OCI-LY1 (cell line): ENCODE data around the gene BAG5.
A peak's percentile ranks its signal among the peaks of the same experiment; 100 is the strongest.

ENCODE experiments used
- H2AFZ ChIP-seq: fragments of 200-600 bp; sonication (generic), shearing (Covaris generic); 2 replicates; pipeline ENCODE4 v1.6.0; 2014; ENCODE audit warnings: antibody characterized with exemption, mild to moderate bottlenecking, low read length
- H3F3A ChIP-seq: fragments of 200-600 bp; sonication (generic), shearing (Covaris generic); 2 replicates; pipeline ENCODE4 v1.6.0; 2014; ENCODE audit warnings: mild to moderate bottlenecking, antibody characterized with exemption, low read length, moderate library complexity; ENCODE audit not compliant: insufficient read depth
- H3K27ac ChIP-seq: fragments of 200-600 bp; sonication (generic); 2 replicates; pipeline ENCODE4 v1.5.1; 2014; ENCODE audit warnings: low read length, mixed run types, mild to moderate bottlenecking, low read depth; ENCODE audit not compliant: poor library complexity, severe bottlenecking
- H3K27me3 ChIP-seq: fragments of 200-600 bp; sonication (generic); 2 replicates; pipeline ENCODE4 v1.6.0; 2014; ENCODE audit warnings: antibody characterized with exemption, mild to moderate bottlenecking, low read length, moderate library complexity; ENCODE audit not compliant: insufficient read depth
- H3K36me3 ChIP-seq: fragments of 200-600 bp; sonication (generic); 2 replicates; pipeline ENCODE4 v1.6.1; 2014; ENCODE audit warnings: mild to moderate bottlenecking, antibody characterized with exemption, low read length, moderate library complexity, mixed read lengths; ENCODE audit not compliant: insufficient read depth
- H3K4me1 ChIP-seq: fragments of 200-600 bp; sonication (generic); 2 replicates; pipeline ENCODE4 v1.5.1; 2014; ENCODE audit warnings: mild to moderate bottlenecking, low read length, moderate library complexity; ENCODE audit not compliant: insufficient read depth, severe bottlenecking
- H3K4me2 ChIP-seq: fragments of 200-600 bp; sonication (generic), shearing (Covaris generic); 2 replicates; pipeline ENCODE4 v1.6.1; 2014; ENCODE audit warnings: low read length
- H3K4me3 ChIP-seq: fragments of 200-600 bp; sonication (generic); 2 replicates; pipeline ENCODE4 v1.5.1; 2014; ENCODE audit warnings: low read length, low read depth, mild to moderate bottlenecking, mixed read lengths; ENCODE audit not compliant: poor library complexity, severe bottlenecking
- H3K79me2 ChIP-seq: fragments of 200-600 bp; shearing (Covaris generic); 2 replicates; pipeline ENCODE4 v1.6.1; 2016; ENCODE audit warnings: mixed run types, low read length, mixed read lengths; ENCODE audit not compliant: insufficient read depth
- H3K9ac ChIP-seq: fragments of 200-600 bp; sonication (generic), shearing (Covaris generic); 2 replicates; pipeline ENCODE4 v1.6.1; 2014; ENCODE audit warnings: mild to moderate bottlenecking, low read length, mixed read lengths
- H3K9me2 ChIP-seq: fragments of 200-600 bp; sonication (generic), shearing (Covaris generic); 2 replicates; pipeline ENCODE4 v1.6.1; 2014; ENCODE audit warnings: low read depth, mild to moderate bottlenecking, low read length, mixed read lengths
- H3K9me3 ChIP-seq: fragments of 200-600 bp; shearing (Covaris generic); 2 replicates; pipeline ENCODE4 v1.6.1; 2014; ENCODE audit warnings: low read length, mixed read lengths
- H4K20me1 ChIP-seq: fragments of 200-600 bp; sonication (generic), shearing (Covaris generic); 2 replicates; pipeline ENCODE4 v1.6.0; 2016; ENCODE audit warnings: mild to moderate bottlenecking, low read length; ENCODE audit not compliant: insufficient read depth
- CTCF ChIP-seq: fragments of 200-600 bp; sonication (generic), shearing (Covaris generic); IDR thresholded peaks from 2 replicates; pipeline ENCODE4 v1.5.1; 2017; ENCODE audit warnings: mild to moderate bottlenecking, antibody characterized with exemption, low read length, moderate library complexity, mixed read lengths
- EZH2 ChIP-seq: fragments of 200-600 bp; sonication (generic), shearing (Covaris generic); IDR thresholded peaks from 2 replicates; pipeline ENCODE4 v1.8.0; 2017; ENCODE audit warnings: borderline replicate concordance, mixed run types, mild to moderate bottlenecking, antibody characterized with exemption, low read length, moderate library complexity, mixed read lengths

Gene BAG5

GRCh38 chr14:103546652-103547454 lies 15.6 kb downstream of the BAG5 start:
- Histone ChIP-seq H3K4me2 (no peak overlapping the region), H3K36me3 (no peaks in the 10 kb centered on the region), H2AFZ (no peak overlapping the region), H3K9me3 (no peaks in the 10 kb centered on the region), H3K27me3 (no peaks in the 10 kb centered on the region), H3K9ac (no peak overlapping the region), H3F3A (no peaks in the 10 kb centered on the region), H3K9me2 (no peaks in the 10 kb centered on the region), H3K27ac (no peak overlapping the region), H3K4me1 (no peaks in the 10 kb centered on the region), H3K4me3 (no peak overlapping the region), H3K79me2 (no peaks in the 10 kb centered on the region), H4K20me1 (no peaks in the 10 kb centered on the region)
- no peak for TF ChIP-seq EZH2
- TF ChIP-seq CTCF: peak; percentile 99

GRCh38 chr14:103545915-103546651 lies 16.4 kb downstream of the BAG5 start:
- Histone ChIP-seq H3K4me3 (no peak overlapping the region), H4K20me1 (no peaks in the 10 kb centered on the region), H3K4me1 (no peaks in the 10 kb centered on the region), H3K9ac (no peak overlapping the region), H3K9me2 (no peaks in the 10 kb centered on the region), H3K9me3 (no peaks in the 10 kb centered on the region), H2AFZ (no peak overlapping the region), H3K79me2 (no peaks in the 10 kb centered on the region), H3F3A (no peaks in the 10 kb centered on the region), H3K4me2 (no peak overlapping the region), H3K36me3 (no peaks in the 10 kb centered on the region), H3K27me3 (no peaks in the 10 kb centered on the region), H3K27ac (no peak overlapping the region)
- TF ChIP-seq CTCF (no peak), EZH2 (no peak)

- H3K79me2 ChIP-seq: no peaks in the 10 kb centered on the region
- no peak overlapping the region for H3K4me2 ChIP-seq
- H3K4me3 ChIP-seq: no peak overlapping the region
- no peaks in the 10 kb centered on the region for H3K9me2 ChIP-seq
- no peak overlapping the region for H3K27ac ChIP-seq
- H3K36me3 ChIP-seq: no peaks in the 10 kb centered on the region
- H3F3A ChIP-seq: no peaks in the 10 kb centered on the region
- H2AFZ ChIP-seq: no peak overlapping the region
- H3K9me3 ChIP-seq: no peaks in the 10 kb centered on the region
- TF ChIP-seq EZH2: no peak
- TF ChIP-seq CTCF: no peak
- no peaks in the 10 kb centered on the region for H3K27me3 ChIP-seq
- no peak overlapping the region for H3K9ac ChIP-seq
- no peaks in the 10 kb centered on the region for H4K20me1 ChIP-seq
- no peaks in the 10 kb centered on the region for H3K4me1 ChIP-seq
Measured at GRCh38 chr14:103545219-103545914, 17.1 kb downstream of the BAG5 start.
